GM06990 (cell line): Measurements from ENCODE around the gene CEP170B.

Experiments
- DNase-seq: peaks from one replicate; pipeline ENCODE4 v3.0.0-alpha.2; 2011; ENCODE audit not compliant: insufficient read length; ENCODE audit errors: extremely low read depth
- H3K27me3 ChIP-seq: replicated peaks from 2 replicates; pipeline ENCODE4 v1.6.0; 2011; ENCODE audit warnings: low read length; ENCODE audit not compliant: control insufficient read depth, insufficient read depth
- H3K36me3 ChIP-seq: 2 replicates; pipeline ENCODE4 v1.5.1; 2011; ENCODE audit warnings: low read length; ENCODE audit not compliant: control insufficient read depth, insufficient read depth
- H3K4me3 ChIP-seq: replicated peaks from 2 replicates; pipeline ENCODE4 v1.5.1; 2011; ENCODE audit warnings: low read depth, mild to moderate bottlenecking, control low read depth, low read length
- TF ChIP-seq, protein P1 (sequence below): IDR thresholded peaks from 2 replicates; pipeline ENCODE4 v1.5.1; 2011; ENCODE audit warnings: low read length, control low read depth, mild to moderate bottlenecking, inconsistent platforms; ENCODE audit not compliant: insufficient read depth, poor library complexity, severe bottlenecking

Gene CEP170B

DNA sequence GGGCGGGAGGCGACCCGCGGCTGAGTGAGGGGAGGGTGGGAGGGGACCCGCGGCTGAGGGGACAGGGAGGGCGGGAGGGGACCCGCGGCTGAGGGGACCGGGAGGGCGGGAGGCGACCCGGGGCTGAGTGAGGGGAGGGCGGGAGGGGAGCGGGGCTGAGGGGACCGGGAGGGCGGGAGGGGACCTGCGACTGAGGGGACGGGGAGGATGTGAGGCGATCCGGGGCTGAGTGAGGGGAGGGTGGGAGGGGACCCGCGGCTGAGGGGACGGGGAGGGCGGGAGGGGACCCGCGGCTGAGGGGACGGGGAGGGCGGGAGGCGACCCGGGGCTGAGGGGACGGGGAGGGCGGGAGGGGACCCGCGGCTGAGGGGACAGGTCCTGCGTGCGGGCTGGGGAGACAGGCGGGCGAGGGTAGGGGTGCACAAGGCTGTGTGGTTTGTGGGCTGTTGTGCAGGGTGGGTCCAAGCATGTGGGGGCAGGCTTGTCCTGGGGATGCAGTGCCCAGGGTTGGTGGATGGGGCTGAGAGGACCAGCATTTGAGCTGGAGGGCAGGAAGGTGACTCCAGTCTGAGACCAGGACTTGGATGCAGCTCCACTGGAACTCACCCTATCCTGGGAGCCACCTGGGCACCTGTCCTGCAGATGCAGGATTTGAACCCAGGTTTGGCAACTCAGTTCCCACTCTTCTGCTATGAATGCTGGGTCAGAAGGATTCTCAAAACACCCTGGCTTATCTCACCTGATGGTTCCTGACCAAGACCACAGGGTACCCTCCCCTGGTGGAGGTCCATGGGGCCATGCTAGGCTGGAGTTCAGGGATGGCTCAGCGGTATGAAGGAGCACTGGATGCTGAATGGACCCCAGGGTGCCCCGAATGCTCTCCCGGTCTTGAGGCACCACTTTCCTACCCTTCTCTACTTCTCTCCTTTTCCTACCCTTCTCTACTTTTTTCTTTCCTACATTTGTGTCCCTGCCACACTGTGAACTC is 69.0 kb downstream of the CEP170B start:
- no peak for DNase-seq
- TF ChIP-seq, protein P1, sequence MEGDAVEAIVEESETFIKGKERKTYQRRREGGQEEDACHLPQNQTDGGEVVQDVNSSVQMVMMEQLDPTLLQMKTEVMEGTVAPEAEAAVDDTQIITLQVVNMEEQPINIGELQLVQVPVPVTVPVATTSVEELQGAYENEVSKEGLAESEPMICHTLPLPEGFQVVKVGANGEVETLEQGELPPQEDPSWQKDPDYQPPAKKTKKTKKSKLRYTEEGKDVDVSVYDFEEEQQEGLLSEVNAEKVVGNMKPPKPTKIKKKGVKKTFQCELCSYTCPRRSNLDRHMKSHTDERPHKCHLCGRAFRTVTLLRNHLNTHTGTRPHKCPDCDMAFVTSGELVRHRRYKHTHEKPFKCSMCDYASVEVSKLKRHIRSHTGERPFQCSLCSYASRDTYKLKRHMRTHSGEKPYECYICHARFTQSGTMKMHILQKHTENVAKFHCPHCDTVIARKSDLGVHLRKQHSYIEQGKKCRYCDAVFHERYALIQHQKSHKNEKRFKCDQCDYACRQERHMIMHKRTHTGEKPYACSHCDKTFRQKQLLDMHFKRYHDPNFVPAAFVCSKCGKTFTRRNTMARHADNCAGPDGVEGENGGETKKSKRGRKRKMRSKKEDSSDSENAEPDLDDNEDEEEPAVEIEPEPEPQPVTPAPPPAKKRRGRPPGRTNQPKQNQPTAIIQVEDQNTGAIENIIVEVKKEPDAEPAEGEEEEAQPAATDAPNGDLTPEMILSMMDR = no peak
- Histone ChIP-seq H3K27me3 (peaks cover 7% of the 10 kb centered on the region), H3K36me3 (no peaks in the 10 kb centered on the region), H3K4me3 (no peak overlapping the region)

DNA sequence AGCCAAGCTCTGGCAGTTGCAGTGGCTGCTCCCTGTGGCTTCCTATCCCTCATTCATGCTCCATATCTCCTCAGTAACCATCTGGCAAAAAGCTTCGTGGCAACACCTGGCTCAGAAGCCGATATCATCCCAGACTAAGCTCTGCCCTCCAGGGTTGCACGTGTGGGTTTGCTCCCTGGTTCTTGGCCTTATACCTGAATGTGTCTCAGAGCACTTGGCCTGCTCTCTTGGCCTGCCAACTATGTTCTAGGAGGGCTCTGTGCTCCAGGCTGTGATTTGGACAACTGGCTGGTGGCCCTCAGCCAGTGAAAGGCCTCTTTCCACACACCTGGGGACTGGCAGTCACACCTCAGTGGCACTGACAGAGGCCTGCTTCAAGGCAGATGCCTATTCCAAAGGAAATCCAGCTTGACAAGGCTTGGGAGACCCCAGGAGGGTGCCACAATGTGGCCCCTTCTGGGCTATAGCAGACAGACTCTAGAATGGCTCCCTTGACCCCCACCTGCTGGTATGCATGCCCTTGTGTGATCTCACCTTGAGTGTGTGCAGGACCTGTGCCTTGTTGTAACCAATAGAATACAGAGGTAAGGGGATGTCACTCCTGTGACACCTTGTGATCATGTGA is 70.1 kb downstream of the CEP170B start:
- H3K27me3 ChIP-seq = peaks cover 7% of the 10 kb centered on the region
- H3K36me3 ChIP-seq = no peaks in the 10 kb centered on the region
- no peak for DNase-seq
- H3K4me3 ChIP-seq = no peak overlapping the region
- TF ChIP-seq, protein P1 = no peak

DNA sequence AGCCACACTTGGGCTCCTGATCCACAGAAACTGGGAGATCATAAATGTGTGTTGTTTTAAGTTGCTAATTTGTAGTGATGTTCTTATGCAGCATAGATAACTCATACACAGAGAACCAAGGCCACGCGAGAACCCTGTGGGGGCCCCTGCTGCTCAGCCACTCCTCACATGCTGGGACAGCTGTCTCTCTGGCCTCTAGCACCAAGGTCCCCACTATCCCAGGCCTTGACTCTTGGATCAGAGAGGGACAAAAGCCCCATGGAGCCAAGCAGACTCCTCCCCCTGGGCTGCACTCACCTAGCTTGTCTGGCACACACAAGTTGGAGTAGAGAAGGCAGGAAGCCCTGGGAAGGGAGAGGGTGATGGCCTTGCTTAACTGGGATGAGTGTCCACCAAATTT is 70.9 kb downstream of the CEP170B start:
- H3K36me3 ChIP-seq = no peaks in the 10 kb centered on the region
- TF ChIP-seq, protein P1 = no peak
- no peak for DNase-seq
- no peak overlapping the region for H3K4me3 ChIP-seq
- peaks cover 7% of the 10 kb centered on the region for H3K27me3 ChIP-seq

DNA sequence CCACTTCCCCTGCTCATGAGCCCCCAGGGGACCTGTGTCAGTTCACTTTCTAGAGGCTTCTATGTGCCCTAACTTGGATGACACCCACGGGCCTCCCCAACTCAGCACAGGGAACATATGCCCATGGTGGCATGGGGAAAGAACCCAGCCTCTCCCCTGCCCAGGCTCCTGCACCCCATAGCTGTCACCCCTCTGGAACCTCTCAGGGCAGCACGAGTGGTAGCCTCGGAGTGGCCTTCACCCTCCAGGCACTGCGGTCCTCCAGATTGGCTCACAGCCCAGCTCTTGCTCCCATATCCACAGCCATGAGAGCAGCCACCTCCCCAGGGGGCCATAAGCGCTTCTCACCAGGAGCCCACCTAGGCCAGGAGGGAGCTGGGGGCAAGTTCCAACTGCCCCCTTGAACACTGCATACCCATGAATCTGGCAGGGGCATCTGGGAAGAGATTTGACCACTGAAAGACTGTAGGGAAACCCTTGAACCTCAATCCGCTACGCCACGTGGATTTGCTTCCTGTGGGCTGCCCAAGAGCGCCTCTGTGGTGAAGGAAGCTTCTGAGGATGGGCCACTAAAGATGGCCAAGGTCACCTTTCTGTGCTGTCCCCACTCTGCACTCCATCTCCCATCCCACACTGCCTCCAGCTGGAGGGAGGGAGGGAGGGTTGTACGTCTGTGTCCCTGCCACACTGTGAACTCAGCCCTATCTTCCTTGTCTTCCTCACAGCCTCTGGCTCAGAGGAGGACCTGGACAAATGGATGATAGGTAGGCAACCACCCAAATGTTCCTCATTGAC is 71.5 kb downstream of the CEP170B start:
- TF ChIP-seq, protein P1 = no peak
- H3K27me3 ChIP-seq = peaks cover 7% of the 10 kb centered on the region

DNA sequence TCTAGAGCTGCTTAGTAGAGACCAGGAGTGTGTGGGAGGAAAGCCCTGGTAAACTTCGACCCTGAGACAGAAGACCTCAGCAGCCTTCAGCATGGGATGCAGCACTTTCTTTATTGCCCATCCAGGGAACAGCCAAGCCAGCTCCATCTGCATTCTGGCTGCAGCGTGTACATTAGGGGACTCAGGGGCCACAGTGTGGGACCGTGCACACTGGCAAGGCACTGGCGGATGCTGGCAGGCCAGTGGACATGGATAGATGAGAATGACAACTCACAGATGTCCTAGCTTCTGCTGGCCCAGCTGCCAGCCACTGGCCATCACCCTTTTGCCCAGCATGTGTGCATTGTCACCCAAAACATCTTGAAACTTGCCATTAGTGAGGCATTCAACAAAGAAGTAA is 72.1 kb downstream of the CEP170B start:
- TF ChIP-seq, protein P1 = no peak
- Histone ChIP-seq H3K4me3 (no peak overlapping the region), H3K36me3 (no peaks in the 10 kb centered on the region), H3K27me3 (peaks cover 7% of the 10 kb centered on the region)
- no peak for DNase-seq

More for the DNA sequence above, 71.5 kb downstream of the CEP170B start:
- Histone ChIP-seq H3K36me3 (no peaks in the 10 kb centered on the region), H3K4me3 (no peak overlapping the region)
- DNase-seq = no peak
